ENCODE measurements around the gene SFXN5. TPM values are rescaled to one million over a fixed set of nuclear protein-coding genes. Genes with fewer than 3 reads are reported as not detected.
A peak's percentile ranks its signal among the peaks of the same experiment; 100 is the strongest.

The SFXN5 gene
- total RNA-seq, 6 experiments from 2014 or later = 33.1 to 73.4 (median 56.6) TPM

DNA sequence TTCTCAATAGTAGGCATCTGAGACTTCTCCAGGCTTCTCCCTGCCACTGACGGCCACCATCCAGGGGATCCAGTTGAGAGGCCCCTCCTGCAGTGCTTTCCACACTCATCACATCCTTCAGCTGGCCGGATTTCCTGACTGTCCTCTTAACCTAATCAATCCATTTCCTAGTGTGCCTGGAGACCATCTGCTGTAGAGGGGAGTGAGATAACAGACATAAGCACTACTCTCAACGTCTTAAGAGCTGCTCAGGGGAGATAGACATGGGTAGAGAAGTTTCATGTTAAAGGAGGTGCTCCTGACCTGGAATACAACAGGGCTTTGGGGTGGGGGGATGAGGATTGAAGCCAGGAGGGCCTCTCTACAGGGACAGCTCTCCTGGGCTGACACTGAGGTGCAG lies 170.1 kb downstream of the SFXN5 start:
- intact Hi-C loops (cut with DNase I) = no loop called here
- Histone ChIP-seq H3K4me1 (no peaks in the 10 kb centered on the region), H3K36me3 (no peaks in the 10 kb centered on the region), H3K27me3 (peaks cover 0 to 13% of the 10 kb centered on the region in 2 donors), H3K9me3 (no peaks in the 10 kb centered on the region), H3K4me3 (no peak overlapping the region), H3K27ac (no peak overlapping the region)
- ATAC-seq (no peak), DNase-seq (no peak)
- WGBS (ENCODE audit: insufficient coverage, low coverage, low lambda C conversion rate, missing lambda C conversion rate) = 55% methylated on average over 3 of the region's 3 CpGs
- TF ChIP-seq, protein P1, sequence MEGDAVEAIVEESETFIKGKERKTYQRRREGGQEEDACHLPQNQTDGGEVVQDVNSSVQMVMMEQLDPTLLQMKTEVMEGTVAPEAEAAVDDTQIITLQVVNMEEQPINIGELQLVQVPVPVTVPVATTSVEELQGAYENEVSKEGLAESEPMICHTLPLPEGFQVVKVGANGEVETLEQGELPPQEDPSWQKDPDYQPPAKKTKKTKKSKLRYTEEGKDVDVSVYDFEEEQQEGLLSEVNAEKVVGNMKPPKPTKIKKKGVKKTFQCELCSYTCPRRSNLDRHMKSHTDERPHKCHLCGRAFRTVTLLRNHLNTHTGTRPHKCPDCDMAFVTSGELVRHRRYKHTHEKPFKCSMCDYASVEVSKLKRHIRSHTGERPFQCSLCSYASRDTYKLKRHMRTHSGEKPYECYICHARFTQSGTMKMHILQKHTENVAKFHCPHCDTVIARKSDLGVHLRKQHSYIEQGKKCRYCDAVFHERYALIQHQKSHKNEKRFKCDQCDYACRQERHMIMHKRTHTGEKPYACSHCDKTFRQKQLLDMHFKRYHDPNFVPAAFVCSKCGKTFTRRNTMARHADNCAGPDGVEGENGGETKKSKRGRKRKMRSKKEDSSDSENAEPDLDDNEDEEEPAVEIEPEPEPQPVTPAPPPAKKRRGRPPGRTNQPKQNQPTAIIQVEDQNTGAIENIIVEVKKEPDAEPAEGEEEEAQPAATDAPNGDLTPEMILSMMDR (IDR thresholded peaks at IDR 0.05) = no peak
- TF ChIP-seq POLR2A (IDR thresholded peaks at IDR 0.05) = no peak

DNA sequence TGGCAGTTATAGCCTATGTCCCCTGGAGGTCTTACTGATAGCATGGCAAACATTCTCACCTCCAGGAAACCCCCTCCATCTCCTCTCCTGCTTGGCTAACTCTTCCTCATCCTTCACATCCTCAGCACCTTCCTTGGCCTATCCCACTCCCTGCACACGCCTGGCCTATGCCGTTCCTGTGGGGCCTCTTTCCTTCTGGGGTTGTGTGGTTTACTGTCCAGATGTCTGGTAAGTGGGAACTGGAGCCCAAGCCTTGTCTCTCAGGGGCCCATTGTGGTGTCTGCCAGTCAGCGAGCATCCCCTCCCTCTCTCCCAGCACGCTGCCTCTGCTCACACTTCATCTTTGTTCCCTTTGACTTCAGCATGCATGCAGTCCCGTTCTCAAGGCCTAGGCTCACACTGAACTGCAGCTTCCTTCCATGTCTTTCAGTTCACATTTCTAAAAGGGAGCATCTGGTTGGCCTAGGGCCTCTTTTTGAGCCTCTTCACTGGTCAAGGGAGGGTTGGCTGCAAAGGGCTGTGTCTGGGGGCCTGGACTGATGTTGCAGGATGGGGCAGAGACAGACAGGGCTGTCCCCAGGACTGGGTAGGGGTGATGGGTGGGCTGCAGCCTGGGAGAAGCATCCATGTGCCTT lies 171.2 kb downstream of the SFXN5 start:
- 65% methylated on average over 3 of the region's 5 CpGs for WGBS (ENCODE audit: insufficient coverage, low coverage, low lambda C conversion rate, missing lambda C conversion rate)
- no peaks in the 10 kb centered on the region for H3K9me3 ChIP-seq
- H3K27me3 ChIP-seq = peaks cover 0 to 10% of the 10 kb centered on the region in 2 donors
- H3K27ac ChIP-seq = no peak overlapping the region
- no peak overlapping the region for H3K4me3 ChIP-seq
- DNase-seq (no peak), ATAC-seq (peak in 1 of 4 donors; percentile 23)
- intact Hi-C loops (cut with DNase I) = no loop called here
- TF ChIP-seq POLR2A (IDR thresholded peaks at IDR 0.05) = no peak
- TF ChIP-seq, protein P1 (IDR thresholded peaks at IDR 0.05) = no peak
- no peaks in the 10 kb centered on the region for H3K4me1 ChIP-seq
- H3K36me3 ChIP-seq = no peaks in the 10 kb centered on the region

DNA sequence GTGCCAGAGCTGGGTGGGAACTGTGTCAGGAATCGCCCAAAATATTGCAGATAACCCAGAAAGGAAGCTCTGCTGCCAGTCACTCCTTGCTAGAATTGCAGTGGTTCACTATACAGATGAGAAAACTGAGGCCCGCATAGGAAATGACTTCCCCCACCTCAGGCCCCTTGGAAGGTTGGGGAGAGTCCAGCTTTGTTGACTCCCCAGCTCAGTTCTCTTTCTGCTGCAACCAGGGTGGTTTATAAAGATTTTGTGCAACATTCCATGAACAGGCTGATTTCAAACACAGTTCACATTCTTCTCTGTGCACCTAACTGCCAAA lies 173.0 kb downstream of the SFXN5 start:
- H3K36me3 ChIP-seq = no peaks in the 10 kb centered on the region
- H3K9me3 ChIP-seq = no peaks in the 10 kb centered on the region
- H3K4me1 ChIP-seq = no peaks in the 10 kb centered on the region
- no peak overlapping the region for H3K27ac ChIP-seq
- 71% methylated on average over 2 of the region's 2 CpGs for WGBS (ENCODE audit: insufficient coverage, low coverage, low lambda C conversion rate, missing lambda C conversion rate)
- DNase-seq (no peak), ATAC-seq (no peak)
- H3K4me3 ChIP-seq = no peak overlapping the region
- TF ChIP-seq POLR2A (IDR thresholded peaks at IDR 0.05) = no peak
- TF ChIP-seq, protein P1 (IDR thresholded peaks at IDR 0.05) = no peak
- peaks cover 0 to 7% of the 10 kb centered on the region in 2 donors for H3K27me3 ChIP-seq
- intact Hi-C loops (cut with DNase I) = loop anchor here (10.0 kb wide), 2 partner anchors 186 to 276 kb away; no protein-coding TSS in a partner anchor

DNA sequence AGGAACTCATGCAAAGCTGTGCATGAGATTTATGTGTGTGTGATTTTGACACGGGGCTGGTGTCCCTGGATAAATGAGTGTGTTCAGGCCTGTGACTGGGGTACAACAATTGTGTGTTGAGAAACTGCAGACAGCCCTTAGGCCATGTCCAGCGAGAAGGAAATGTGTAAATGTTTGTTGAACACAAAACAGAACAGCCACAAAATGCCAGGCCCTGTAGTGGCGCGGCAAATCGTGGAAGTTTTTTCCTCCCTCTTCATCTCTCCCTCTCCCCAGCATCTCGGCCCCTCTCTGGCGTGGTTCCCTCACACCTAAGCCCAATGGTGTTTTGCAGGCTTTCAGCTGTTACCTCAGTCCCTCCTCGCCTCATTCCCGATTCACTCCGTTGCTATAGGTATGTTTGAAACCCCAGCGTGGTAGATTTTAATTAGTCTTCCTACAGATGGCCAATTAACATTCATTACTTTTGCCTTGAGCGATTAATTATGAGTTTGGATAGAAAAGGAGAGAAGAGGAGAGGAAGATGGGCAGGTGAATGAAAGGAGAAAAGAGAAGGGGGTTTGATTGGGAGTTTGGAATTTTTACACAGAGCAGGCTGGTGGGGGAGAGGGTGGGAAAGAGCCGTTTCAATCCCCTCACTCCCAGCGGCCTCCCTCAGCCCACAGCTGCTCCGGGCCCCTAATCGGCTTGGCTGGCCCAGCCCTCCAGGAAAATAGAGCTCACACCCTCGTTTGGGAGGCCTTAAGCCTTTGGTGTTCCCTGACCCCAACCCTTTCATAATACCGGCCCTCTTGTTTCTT lies 173.5 kb downstream of the SFXN5 start:
- intact Hi-C loops (cut with DNase I) = loop anchor here (10.0 kb wide), 2 partner anchors 187 to 277 kb away; no protein-coding TSS in a partner anchor

More for the DNA sequence above, 173.5 kb downstream of the SFXN5 start:
- Histone ChIP-seq H3K4me3 (no peak overlapping the region), H3K27me3 (peaks cover 0 to 7% of the 10 kb centered on the region in 2 donors), H3K36me3 (no peaks in the 10 kb centered on the region), H3K27ac (no peak overlapping the region), H3K4me1 (no peaks in the 10 kb centered on the region), H3K9me3 (no peaks in the 10 kb centered on the region)
- TF ChIP-seq, protein P1 (IDR thresholded peaks at IDR 0.05) = no peak
- TF ChIP-seq POLR2A (IDR thresholded peaks at IDR 0.05) = no peak
- no peak for ATAC-seq
- DNase-seq = no peak
- WGBS (ENCODE audit: insufficient coverage, low coverage, low lambda C conversion rate, missing lambda C conversion rate) = 75% methylated on average over 12 of the region's 18 CpGs

All from right lobe of liver (tissue), 6 donors.